ENCODE measurements around the gene SNAI1.
"Not testable (repeated sequence)": the region's sequence is repeated elsewhere in the genome, so short reads cannot be mapped to it uniquely, and the experiment has no call there.

DNA sequence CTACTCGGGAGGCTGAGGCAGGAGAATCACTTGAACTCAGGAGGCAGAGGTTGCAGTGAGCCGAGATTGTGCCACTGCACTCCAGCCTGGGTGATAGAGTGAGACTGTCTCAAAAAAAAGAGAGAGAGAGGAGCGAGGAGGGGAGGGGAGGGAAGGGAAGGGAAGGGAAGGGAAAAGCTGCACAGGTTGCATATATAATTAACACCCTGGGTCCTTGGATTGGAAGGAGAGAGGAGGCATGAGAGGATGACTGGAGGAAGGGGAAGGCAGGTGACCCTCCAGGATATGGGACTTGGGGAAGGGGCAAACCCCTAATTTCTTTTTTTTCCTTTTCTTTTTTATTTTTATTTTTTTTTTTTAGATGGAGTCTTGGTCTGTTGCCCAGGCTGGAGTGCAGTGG lies 28.8 kb downstream of the SNAI1 start:
- TF ChIP-seq, protein P1, sequence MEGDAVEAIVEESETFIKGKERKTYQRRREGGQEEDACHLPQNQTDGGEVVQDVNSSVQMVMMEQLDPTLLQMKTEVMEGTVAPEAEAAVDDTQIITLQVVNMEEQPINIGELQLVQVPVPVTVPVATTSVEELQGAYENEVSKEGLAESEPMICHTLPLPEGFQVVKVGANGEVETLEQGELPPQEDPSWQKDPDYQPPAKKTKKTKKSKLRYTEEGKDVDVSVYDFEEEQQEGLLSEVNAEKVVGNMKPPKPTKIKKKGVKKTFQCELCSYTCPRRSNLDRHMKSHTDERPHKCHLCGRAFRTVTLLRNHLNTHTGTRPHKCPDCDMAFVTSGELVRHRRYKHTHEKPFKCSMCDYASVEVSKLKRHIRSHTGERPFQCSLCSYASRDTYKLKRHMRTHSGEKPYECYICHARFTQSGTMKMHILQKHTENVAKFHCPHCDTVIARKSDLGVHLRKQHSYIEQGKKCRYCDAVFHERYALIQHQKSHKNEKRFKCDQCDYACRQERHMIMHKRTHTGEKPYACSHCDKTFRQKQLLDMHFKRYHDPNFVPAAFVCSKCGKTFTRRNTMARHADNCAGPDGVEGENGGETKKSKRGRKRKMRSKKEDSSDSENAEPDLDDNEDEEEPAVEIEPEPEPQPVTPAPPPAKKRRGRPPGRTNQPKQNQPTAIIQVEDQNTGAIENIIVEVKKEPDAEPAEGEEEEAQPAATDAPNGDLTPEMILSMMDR (conservative IDR thresholded peaks at IDR 0.05; ENCODE audit: low read depth, low read length) = not testable (repeated sequence)
- not testable (repeated sequence) for TF ChIP-seq POLR2A (IDR thresholded peaks at IDR 0.05; ENCODE audit: low read depth, low read length); MAZ (IDR thresholded peaks at IDR 0.05; ENCODE audit: borderline replicate concordance, low read depth, low read length); MAFK (IDR thresholded peaks at IDR 0.05; ENCODE audit: low read depth, low read length); RAD21 (IDR thresholded peaks at IDR 0.05; ENCODE audit: low read length); RFX5 (IDR thresholded peaks at IDR 0.05; ENCODE audit: low read depth, low read length); BHLHE40 (IDR thresholded peaks at IDR 0.05; ENCODE audit: low read depth, low read length); SMC3 (IDR thresholded peaks at IDR 0.05; ENCODE audit: low read depth, low read length); FOS (IDR thresholded peaks at IDR 0.05; ENCODE audit: low read depth, low read length); MXI1 (IDR thresholded peaks at IDR 0.05; ENCODE audit: borderline replicate concordance, low read depth, low read length); CHD1 (IDR thresholded peaks at IDR 0.05; ENCODE audit: low read depth, low read length); NFE2L2 (IDR thresholded peaks at IDR 0.05; ENCODE audit: low read depth, low read length)
- TF ChIP-seq, protein P2, sequence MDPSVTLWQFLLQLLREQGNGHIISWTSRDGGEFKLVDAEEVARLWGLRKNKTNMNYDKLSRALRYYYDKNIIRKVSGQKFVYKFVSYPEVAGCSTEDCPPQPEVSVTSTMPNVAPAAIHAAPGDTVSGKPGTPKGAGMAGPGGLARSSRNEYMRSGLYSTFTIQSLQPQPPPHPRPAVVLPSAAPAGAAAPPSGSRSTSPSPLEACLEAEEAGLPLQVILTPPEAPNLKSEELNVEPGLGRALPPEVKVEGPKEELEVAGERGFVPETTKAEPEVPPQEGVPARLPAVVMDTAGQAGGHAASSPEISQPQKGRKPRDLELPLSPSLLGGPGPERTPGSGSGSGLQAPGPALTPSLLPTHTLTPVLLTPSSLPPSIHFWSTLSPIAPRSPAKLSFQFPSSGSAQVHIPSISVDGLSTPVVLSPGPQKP (IDR thresholded peaks at IDR 0.05; ENCODE audit: borderline replicate concordance, low read depth, low read length) = not testable (repeated sequence)
- TF ChIP-seq, protein P3, sequence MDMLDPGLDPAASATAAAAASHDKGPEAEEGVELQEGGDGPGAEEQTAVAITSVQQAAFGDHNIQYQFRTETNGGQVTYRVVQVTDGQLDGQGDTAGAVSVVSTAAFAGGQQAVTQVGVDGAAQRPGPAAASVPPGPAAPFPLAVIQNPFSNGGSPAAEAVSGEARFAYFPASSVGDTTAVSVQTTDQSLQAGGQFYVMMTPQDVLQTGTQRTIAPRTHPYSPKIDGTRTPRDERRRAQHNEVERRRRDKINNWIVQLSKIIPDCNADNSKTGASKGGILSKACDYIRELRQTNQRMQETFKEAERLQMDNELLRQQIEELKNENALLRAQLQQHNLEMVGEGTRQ (IDR thresholded peaks at IDR 0.05; ENCODE audit: low read depth, low read length) = not testable (repeated sequence)

All from IMR-90 (cell line).